K562 (cell line): ENCODE measurements around the gene VWA7. TPM values are rescaled to one million over a fixed set of nuclear protein-coding genes. Genes with fewer than 3 reads are reported as not detected.

ENCODE experiments used
- CCAR2 ChIP-seq: fragments of 200-400 bp; formaldehyde crosslinking; IDR thresholded peaks from 2 replicates; pipeline ENCODE4 v1.6.1; 2017; ENCODE audit warnings: mild to moderate bottlenecking, low read depth, low read length
- ERF ChIP-seq: fragments of 450-650 bp; formaldehyde crosslinking; IDR thresholded peaks from 2 replicates; pipeline ENCODE4 v1.4.0; 2020; ENCODE audit warnings: mild to moderate bottlenecking, mixed read lengths
- HDAC3 ChIP-seq: fragments of 450-650 bp; IDR thresholded peaks from 2 replicates; pipeline ENCODE4 v1.6.1; 2018; ENCODE audit warnings: borderline replicate concordance, mild to moderate bottlenecking, moderate library complexity; ENCODE audit not compliant: partially characterized antibody
- HMG20B ChIP-seq: fragments of 250-450 bp; sonication (Bioruptor Pico); IDR thresholded peaks from 2 replicates; pipeline ENCODE4 v1.5.0; 2021; ENCODE audit warnings: mild to moderate bottlenecking
- HNRNPH1 ChIP-seq: fragments of 200-400 bp; formaldehyde crosslinking; optimal IDR thresholded peaks from 2 replicates; pipeline ENCODE3; 2017; ENCODE audit warnings: low read depth, mild to moderate bottlenecking, low read length, moderate library complexity
- IRF2 ChIP-seq: sonication (generic); formaldehyde crosslinking; IDR thresholded peaks from 2 replicates; pipeline ENCODE4 v1.8.1; 2022; ENCODE audit warnings: mild to moderate bottlenecking, missing genetic modification reagents
- MAFF ChIP-seq: IDR thresholded peaks from 2 replicates; pipeline ENCODE4 v1.6.1; 2012; ENCODE audit warnings: low read length, improper control_type of control experiment
- MTA2 ChIP-seq: fragments of 450-650 bp; IDR thresholded peaks from 2 replicates; pipeline ENCODE4 v1.6.1; 2016; ENCODE audit warnings: low read depth
- NCOR1 ChIP-seq: fragments of 450-650 bp; IDR thresholded peaks from 2 replicates; pipeline ENCODE4 v1.6.1; 2016; ENCODE audit warnings: mild to moderate bottlenecking, moderate library complexity
- RERE ChIP-seq: sonication (generic); formaldehyde crosslinking; IDR thresholded peaks from 2 replicates; pipeline ENCODE4 v1.8.0; 2023; ENCODE audit warnings: missing genetic modification reagents, mild to moderate bottlenecking, borderline replicate concordance
- TBL1XR1 ChIP-seq, 2 experiments: IDR thresholded peaks; 2 replicates each; pipeline ENCODE4 v1.6.1; 2012; ENCODE audit warnings: improper control_type of control experiment in 2 of 2, low read length in 2 of 2, mild to moderate bottlenecking in 1 of 2
- TEAD4 ChIP-seq, 2 experiments: sonication (generic) in 1 of 2; formaldehyde crosslinking in 1 of 2; IDR thresholded peaks; 2 replicates each; pipeline versions ENCODE4 v1.6.1 to v1.8.0; 2012 to 2022; ENCODE audit warnings: borderline replicate concordance in 1 of 2, inconsistent platforms in 1 of 2, low read length in 1 of 2, mild to moderate bottlenecking in 1 of 2, missing genetic modification reagents in 1 of 2
- TRIM25 ChIP-seq: fragments of 450-650 bp; IDR thresholded peaks from 2 replicates; pipeline ENCODE4 v1.7.0; 2016; ENCODE audit warnings: borderline replicate concordance
- WHSC1 ChIP-seq: IDR thresholded peaks from one replicate; pipeline ENCODE4 v1.6.1; 2012; ENCODE audit warnings: low read length, control low read depth, inconsistent platforms
- ZBED1 ChIP-seq: IDR thresholded peaks from 2 replicates; pipeline ENCODE4 v1.6.1; 2014
- ZNF583 ChIP-seq: fragments of 250-450 bp; sonication (Bioruptor Pico); IDR thresholded peaks from 2 replicates; pipeline ENCODE4 v1.4.0; 2020
- ZNF740 ChIP-seq, 3 experiments: fragments of 200-800 bp in 1 of 3; sonication (Bioruptor generic) in 1 of 3; sonication (generic) in 1 of 3; formaldehyde crosslinking in 1 of 3; IDR thresholded peaks; 2 replicates each; pipeline versions ENCODE4 v1.6.1 to v1.8.0; 2016 to 2022; ENCODE audit warnings: mild to moderate bottlenecking in 2 of 3, missing compliant biosample characterization in 2 of 3, missing genetic modification characterization in 2 of 3, missing genetic modification reagents in 1 of 3
- polyA plus RNA-seq, 8 experiments: library from polyadenylated mRNA; depleted of rRNA in 4 of 8; stranded (reverse) in 5 of 8; unstranded in 3 of 8; fragments of >200 nt; fragmentation: Nextera tagmentation in 2 of 8; fragmentation: Illumina TruSeq in 1 of 8; extraction: Ambion mirVana in 2 of 8; extraction: Trizol in 1 of 8; gene quantifications; 2 replicates each; pipeline versions ENCODE4 v1.2.1 to v1.2.3, GENCODE V29; 2011 to 2014; ENCODE audit warnings: inconsistent platforms in 1 of 8, missing spikeins in 1 of 8
- total RNA-seq, 7 experiments: library from RNA; depleted of rRNA in 6 of 7; stranded (reverse); fragments of >200 nt in 6 of 7; fragmentation: Illumina TruSeq in 2 of 7; extraction: Trizol in 2 of 7; gene quantifications; 2 replicates each; pipeline versions ENCODE4 v1.2.1 to v1.2.3, GENCODE V29; 2011 to 2021; ENCODE audit warnings: low replicate concordance in 1 of 7

The VWA7 gene
- total and polyA plus RNA-seq, 9 of the 15 experiments (the other 6 are each of a cell fraction or from before 2014, with no cell fraction given), result 0.18 to 2.9 (median 0.95) TPM

- TF ChIP-seq RERE (no peak), HMG20B (no peak), HNRNPH1 (no peak), ZNF583 (no peak), ZBED1 (no peak), TBL1XR1 (IDR thresholded peaks at IDR 0.05; ENCODE audit: low read length in 2 of 2) (0 out of 4 replicates have a peak, but pooled peaks of 1 of the 2 experiments have one; percentile 19), HDAC3 (no peak), TEAD4 (IDR thresholded peaks at IDR 0.05; ENCODE audit: low read length) (peak; percentile 31; the same call in 1 of the 2 replicates), TEAD4 (CRISPR knock-in tag; IDR thresholded peaks at IDR 0.05; ENCODE audit: borderline replicate concordance) (no peak), ERF (CRISPR knock-in tag) (no peak), MAFF (no peak), CCAR2 (no peak), NCOR1 (no peak), ZNF740 (CRISPR knock-in tag; IDR thresholded peaks at IDR 0.05) (peak; percentile 35; the same call in 1 of the 2 replicates), ZNF740 (tag; IDR thresholded peaks at IDR 0.05) (no peak), TRIM25 (no peak), IRF2 (CRISPR knock-in tag) (no peak), WHSC1 (no peak), MTA2 (no peak)
Measured at GRCh38 chr6:31717499-31718222, 59.5 kb downstream of the VWA7 start (continued).
